Measurements from ENCODE around the gene CELA1. TPM values are rescaled to one million over a fixed set of nuclear protein-coding genes. Genes with fewer than 3 reads are reported as not detected.
"Not testable (repeated sequence)": the region's sequence is repeated elsewhere in the genome, so short reads cannot be mapped to it uniquely, and the experiment has no call there.

CELA1 gene
- total and polyA plus RNA-seq, 8 donors, result not detected

GRCh38 chr12:51307655-51308593 is 38.6 kb downstream of the CELA1 start:
- no peak for FAIRE-seq
- no peaks in the 10 kb centered on the region for H3K4me1 ChIP-seq
- no peak for TF ChIP-seq CTCF (IDR thresholded peaks at IDR 0.05)
- H3K36me3 ChIP-seq, result no peaks in the 10 kb centered on the region
- 74% methylated on average over 6 of the region's 6 CpGs for WGBS, 2 donors
- no peak overlapping the region for H3K4me3 ChIP-seq
- H3K9me3 ChIP-seq, result no peaks in the 10 kb centered on the region
- peak in 3 of 4 donors; percentile 77 to 86 (median 85) for ATAC-seq
- H3K27me3 ChIP-seq, result no peaks in the 10 kb centered on the region
- intact Hi-C loops (cut with DNase I), result no loop called here
- H3K27ac ChIP-seq, result no peak overlapping the region
- DNase-seq, result no peak

GRCh38 chr12:51306507-51306906 is 40.0 kb downstream of the CELA1 start:
- WGBS, 2 donors, result 78 to 83% methylated on average over 5 of the region's 5 CpGs

DNA sequence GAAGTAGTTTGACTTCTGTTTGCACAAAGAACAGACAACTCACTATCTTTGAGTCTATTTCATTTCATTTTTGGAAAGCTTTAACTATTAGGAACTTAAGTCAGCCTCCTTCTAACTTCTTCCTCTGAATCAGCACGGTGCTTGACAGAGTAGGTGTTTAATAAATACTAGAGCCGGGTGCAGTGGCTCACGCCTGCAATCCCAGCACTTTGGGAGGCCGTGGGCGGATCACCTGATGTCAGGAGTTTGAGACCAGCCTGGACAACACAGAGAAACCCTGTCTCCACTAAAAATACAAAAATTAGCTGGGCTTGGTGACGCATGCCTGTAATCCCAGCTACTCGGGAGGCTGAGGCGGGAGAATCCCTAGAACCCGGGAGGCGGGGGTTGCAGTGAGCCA is 45.7 kb downstream of the CELA1 start:
- intact Hi-C loops (cut with DNase I); H3K4me1 ChIP-seq; H3K27ac ChIP-seq; H3K27me3 ChIP-seq; ATAC-seq; H3K9me3 ChIP-seq; FAIRE-seq; H3K36me3 ChIP-seq; DNase-seq; H3K4me3 ChIP-seq: not testable (repeated sequence)
- 91 to 96% methylated on average over 10 of the region's 10 CpGs for WGBS, 2 donors

More at GRCh38 chr12:51306507-51306906, 40.0 kb downstream of the CELA1 start:
- H3K27me3 ChIP-seq, result no peaks in the 10 kb centered on the region
- H3K9me3 ChIP-seq, result no peaks in the 10 kb centered on the region
- FAIRE-seq (no peak), ATAC-seq (no peak), DNase-seq (no peak)
- H3K36me3 ChIP-seq, result no peaks in the 10 kb centered on the region
- TF ChIP-seq CTCF (IDR thresholded peaks at IDR 0.05), result no peak
- H3K4me1 ChIP-seq, result no peaks in the 10 kb centered on the region
- H3K4me3 ChIP-seq, result no peak overlapping the region
- intact Hi-C loops (cut with DNase I), result no loop called here
- H3K27ac ChIP-seq, result no peak overlapping the region

- no peaks in the 10 kb centered on the region for H3K4me1 ChIP-seq
- WGBS, 2 donors, result 80 to 87% methylated on average over 5 of the region's 5 CpGs
- H3K4me3 ChIP-seq, result no peak overlapping the region
- DNase-seq (no peak), ATAC-seq (no peak), FAIRE-seq (no peak)
- no peak overlapping the region for H3K27ac ChIP-seq
- H3K9me3 ChIP-seq, result no peaks in the 10 kb centered on the region
- intact Hi-C loops (cut with DNase I), result no loop called here
- no peak for TF ChIP-seq CTCF (IDR thresholded peaks at IDR 0.05)
- no peaks in the 10 kb centered on the region for H3K27me3 ChIP-seq
- no peaks in the 10 kb centered on the region for H3K36me3 ChIP-seq
Observed at GRCh38 chr12:51295651-51296050, 50.8 kb downstream of the CELA1 start.

DNA sequence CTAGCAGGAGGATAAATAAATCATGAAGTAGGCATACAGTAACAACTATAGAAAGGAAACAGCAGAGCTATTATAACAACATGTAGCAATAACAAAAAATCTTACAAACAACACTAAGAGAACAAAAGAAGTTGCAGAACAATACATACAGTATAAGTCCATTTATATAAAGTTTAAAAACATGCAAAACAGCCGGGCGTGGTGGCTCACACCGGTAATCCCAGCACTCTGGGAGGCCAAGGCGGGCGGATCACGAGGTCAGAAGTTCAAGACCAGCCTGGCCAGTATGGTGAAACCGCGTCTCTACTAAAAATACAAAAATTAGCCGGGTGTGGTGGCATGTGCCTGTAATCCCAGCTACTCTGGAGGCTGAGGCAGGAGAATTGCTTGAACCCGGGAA is 52.4 kb downstream of the CELA1 start:
- ATAC-seq; H3K36me3 ChIP-seq; H3K9me3 ChIP-seq; H3K4me3 ChIP-seq; H3K27ac ChIP-seq; FAIRE-seq; DNase-seq; H3K27me3 ChIP-seq; intact Hi-C loops (cut with DNase I); H3K4me1 ChIP-seq: not testable (repeated sequence)
- WGBS, 2 donors, result 77 to 91% methylated on average over 10 of the region's 10 CpGs

- FAIRE-seq (no peak), DNase-seq (no peak), ATAC-seq (no peak)
- TF ChIP-seq CTCF (IDR thresholded peaks at IDR 0.05), result no peak
- no peaks in the 10 kb centered on the region for H3K36me3 ChIP-seq
- no peaks in the 10 kb centered on the region for H3K9me3 ChIP-seq
- intact Hi-C loops (cut with DNase I), result no loop called here
- H3K4me1 ChIP-seq, result no peaks in the 10 kb centered on the region
- no peak overlapping the region for H3K27ac ChIP-seq
- H3K4me3 ChIP-seq, result no peak overlapping the region
- no peaks in the 10 kb centered on the region for H3K27me3 ChIP-seq
Observed at GRCh38 chr12:51293696-51294095, 52.8 kb downstream of the CELA1 start.

DNA sequence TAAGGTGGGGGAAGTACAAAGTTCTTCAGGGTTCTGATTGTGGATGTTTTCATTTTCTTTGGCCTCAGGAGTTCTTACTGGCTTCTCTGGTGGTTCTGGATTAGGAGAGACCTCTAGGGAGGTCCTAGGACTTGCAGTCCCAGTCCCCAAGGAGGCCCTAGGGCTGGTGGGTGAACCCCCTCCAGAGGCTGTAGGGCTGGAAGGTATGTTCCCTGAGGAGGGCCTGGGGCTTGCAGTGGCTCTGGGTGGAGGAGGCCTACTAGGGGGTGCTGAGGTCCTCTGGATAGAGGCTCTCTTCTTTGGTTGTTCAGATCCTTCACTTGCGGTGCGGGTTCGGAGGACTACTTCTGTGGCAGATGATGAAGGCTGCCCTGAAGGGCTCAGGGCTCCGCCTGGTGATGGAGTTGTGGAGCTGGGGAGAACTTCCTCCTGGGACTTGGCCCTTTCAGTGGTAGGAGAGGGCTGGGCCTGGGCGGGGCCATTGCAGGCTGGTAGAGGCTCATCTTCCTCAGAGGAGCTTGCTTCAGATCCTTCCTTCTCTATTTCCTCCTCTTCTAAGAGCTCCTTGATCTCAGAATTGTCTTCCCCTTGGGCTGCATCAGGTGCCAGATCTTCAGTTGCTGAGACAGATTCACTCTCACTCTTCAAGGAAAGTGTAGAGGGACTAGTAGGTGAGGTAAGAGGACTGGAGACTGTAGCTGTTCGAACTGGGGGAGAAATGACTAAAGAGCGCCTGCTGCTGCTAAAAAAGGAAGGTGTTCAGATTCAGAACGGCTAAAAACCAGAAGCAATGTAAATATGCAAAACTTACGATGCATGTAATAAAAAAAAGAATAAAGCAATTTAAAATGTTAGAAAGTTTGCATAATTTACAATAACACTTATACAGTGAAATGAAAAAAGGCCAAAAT is 54.6 kb downstream of the CELA1 start:
- H3K27me3 ChIP-seq; FAIRE-seq; H3K36me3 ChIP-seq; H3K9me3 ChIP-seq; H3K4me1 ChIP-seq; H3K4me3 ChIP-seq; H3K27ac ChIP-seq; intact Hi-C loops (cut with DNase I); DNase-seq: not testable (repeated sequence)
- peak in 2 of 4 donors; percentile 69 to 74 for ATAC-seq
- 81 to 83% methylated on average over 8 to 9 of the region's 9 CpGs for WGBS, 2 donors

Data from pancreas (tissue), 10 donors.